Liver (tissue), 9 donors: ENCODE results near the gene IL4. TPM values are rescaled to one million over a fixed set of nuclear protein-coding genes. Genes with fewer than 3 reads are reported as not detected.
"Not testable (repeated sequence)": the region's sequence is repeated elsewhere in the genome, so short reads cannot be mapped to it uniquely, and the experiment has no call there.

ENCODE experiments used
- DNase-seq: peaks from one replicate; pipeline ENCODE4 v3.0.0-alpha.2; 2017; ENCODE audit warnings: low spot score
- H3K27ac ChIP-seq, 2 donors: one replicate each; pipeline ENCODE4 v1.7.0; 2013; ENCODE audit warnings: inconsistent platforms in 2 of 2, low read length in 2 of 2, control low read depth in 1 of 2, low read depth in 1 of 2, mild to moderate bottlenecking in 1 of 2
- H3K27me3 ChIP-seq, 4 donors: one replicate each; pipeline versions ENCODE4 v1.6.1 to v1.7.0; 2013; ENCODE audit warnings: low read length in 3 of 4, inconsistent platforms in 1 of 4, mild to moderate bottlenecking in 1 of 4, moderate library complexity in 1 of 4; ENCODE audit not compliant: control insufficient read depth in 4 of 4, insufficient read depth in 4 of 4
- H3K36me3 ChIP-seq, 4 donors: one replicate each; pipeline versions ENCODE4 v1.6.1 to v1.7.0; 2013; ENCODE audit warnings: low read length in 3 of 4, mild to moderate bottlenecking in 3 of 4, low read depth in 1 of 4, moderate library complexity in 1 of 4; ENCODE audit not compliant: control insufficient read depth in 4 of 4, insufficient read depth in 3 of 4
- H3K4me1 ChIP-seq, 4 donors: one replicate each; pipeline versions ENCODE4 v1.6.1 to v1.7.0; 2013; ENCODE audit warnings: low read length in 3 of 4, mild to moderate bottlenecking in 3 of 4, moderate library complexity in 1 of 4; ENCODE audit not compliant: control insufficient read depth in 4 of 4, insufficient read depth in 4 of 4
- H3K4me3 ChIP-seq, 3 donors: one replicate each; pipeline versions ENCODE4 v1.6.1 to v1.7.0; 2013; ENCODE audit warnings: low read length in 3 of 3, control low read depth in 1 of 3, low read depth in 1 of 3, mild to moderate bottlenecking in 1 of 3
- H3K9ac ChIP-seq, 2 donors: one replicate each; pipeline ENCODE4 v1.7.0; 2013; ENCODE audit warnings: low read length in 2 of 2, mild to moderate bottlenecking in 2 of 2, moderate library complexity in 2 of 2, control low read depth in 1 of 2, low read depth in 1 of 2
- H3K9me3 ChIP-seq, 4 donors: one replicate each; pipeline versions ENCODE4 v1.6.1 to v1.7.0; 2013; ENCODE audit warnings: low read length in 3 of 4; ENCODE audit not compliant: control insufficient read depth in 4 of 4
- EGR1 ChIP-seq, 2 donors: IDR thresholded peaks; 2 replicates each; pipeline ENCODE4 v1.6.1; 2016 to 2018; ENCODE audit warnings: antibody characterized with exemption in 2 of 2, low read depth in 2 of 2
- GABPA ChIP-seq, 2 donors: IDR thresholded peaks in 1 of 2; conservative IDR thresholded peaks in 1 of 2; 2 replicates each; pipeline ENCODE4 v1.6.1; 2016; ENCODE audit warnings: antibody characterized with exemption in 2 of 2, mild to moderate bottlenecking in 1 of 2, moderate library complexity in 1 of 2
- HNF4A ChIP-seq, 2 donors: conservative IDR thresholded peaks; 2 replicates each; pipeline ENCODE4 v1.6.1; 2016; ENCODE audit warnings: antibody characterized with exemption in 2 of 2, mild to moderate bottlenecking in 2 of 2
- HNF4G ChIP-seq: IDR thresholded peaks from 2 replicates; pipeline ENCODE4 v1.6.1; 2016; ENCODE audit warnings: antibody characterized with exemption
- JUND ChIP-seq, 2 donors: IDR thresholded peaks; 2 replicates each; pipeline ENCODE4 v1.6.1; 2016; ENCODE audit warnings: antibody characterized with exemption in 2 of 2
- NR2F2 ChIP-seq: IDR thresholded peaks from 2 replicates; pipeline ENCODE4 v1.6.1; 2016; ENCODE audit warnings: antibody characterized with exemption
- RXRA ChIP-seq, 2 donors: IDR thresholded peaks; 2 replicates each; pipeline ENCODE4 v1.6.1; 2017 to 2018; ENCODE audit warnings: antibody characterized with exemption in 2 of 2, mild to moderate bottlenecking in 1 of 2
- TAF1 ChIP-seq: conservative IDR thresholded peaks from 2 replicates; pipeline ENCODE4 v1.6.1; 2016; ENCODE audit warnings: antibody characterized with exemption, mild to moderate bottlenecking
- WGBS: extraction: QIAGEN DNeasy Blood & Tissue Kit; methylation state at CpG from one replicate; pipeline ENCODE4 v1.1.7; 2013; 5-methylcytosine and 5-hydroxymethylcytosine counted together
- polyA plus RNA-seq, 2 donors: library from polyadenylated mRNA; stranded (reverse) in 1 of 2; unstranded in 1 of 2; fragments of 200-250 nt in 1 of 2; fragments of >200 nt in 1 of 2; fragmentation: Nextera tagmentation in 1 of 2; extraction: Ambion mirVana in 1 of 2; gene quantifications; one replicate each; pipeline versions ENCODE4 v1.2.1 to v1.2.3, GENCODE V29; 2013 to 2015
- total RNA-seq, 2 donors: library from RNA; depleted of rRNA; stranded (reverse); fragments of >200 nt; gene quantifications; one replicate each; pipeline ENCODE4 v1.2.3, GENCODE V29; 2014
- TF ChIP-seq, protein P1 (sequence below): IDR thresholded peaks from 2 replicates; pipeline ENCODE4 v1.6.1; 2016; ENCODE audit warnings: antibody characterized with exemption
- TF ChIP-seq, protein P2 (sequence below): IDR thresholded peaks from 2 replicates; pipeline ENCODE4 v1.6.1; 2016; ENCODE audit warnings: antibody characterized with exemption
- TF ChIP-seq, protein P3 (sequence below): IDR thresholded peaks from 2 replicates; pipeline ENCODE4 v1.6.1; 2016; ENCODE audit warnings: antibody characterized with exemption, mild to moderate bottlenecking
- TF ChIP-seq, protein P4 (sequence below): fragments of 150-350 bp; IDR thresholded peaks from 2 replicates; pipeline ENCODE4 v1.5.1; 2017; ENCODE audit warnings: improper control_type of control experiment, low read depth, low read length; ENCODE audit not compliant: missing input control
- donor health status: healthy.
- donor health status: healthy.
- donor health status: healthy.
- donor health status: healthy.
- donor health status: healthy.

Gene IL4
- total and polyA plus RNA-seq, 4 donors: not detected

DNA sequence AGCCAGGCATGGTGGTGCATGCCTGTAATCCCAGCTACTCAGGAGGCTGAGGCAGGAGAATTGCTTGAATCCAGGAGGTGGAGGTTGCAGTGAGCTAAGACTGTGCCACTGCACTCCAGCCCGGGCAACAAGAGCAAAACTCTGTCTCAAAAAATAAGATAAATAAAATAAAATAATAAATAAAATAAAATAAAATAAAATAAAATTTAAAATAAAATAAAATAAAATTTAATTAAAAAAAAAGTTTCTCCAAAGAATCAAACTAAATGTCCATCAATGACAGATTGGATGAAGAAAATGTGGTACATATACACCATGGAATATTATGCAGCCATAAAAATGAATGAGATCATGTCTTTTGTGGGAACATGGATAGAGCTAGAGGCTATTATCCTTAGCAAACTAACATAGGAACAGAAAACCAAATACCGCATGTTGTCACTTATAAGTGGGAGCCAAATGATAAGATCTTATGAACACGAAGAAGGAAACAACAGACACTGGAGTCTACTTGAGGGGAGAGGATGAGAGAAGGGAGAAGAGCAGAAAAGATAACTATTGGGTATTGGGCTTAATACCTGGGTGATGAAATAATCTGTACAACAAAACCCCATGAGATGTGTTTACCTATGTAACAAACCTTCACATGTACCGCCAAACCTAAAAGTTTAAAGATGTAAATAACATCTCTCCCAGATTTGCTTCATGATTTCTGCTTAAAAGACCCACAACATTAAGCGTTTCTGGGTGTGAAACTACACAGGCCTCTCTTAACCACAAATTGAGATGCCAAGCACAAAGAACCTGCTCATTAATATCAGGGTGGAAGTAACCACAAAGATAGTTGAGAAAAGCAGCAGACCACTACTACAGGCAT, 18.2 kb downstream of the IL4 start:
- H3K4me3 ChIP-seq, H3K27me3 ChIP-seq, H3K4me1 ChIP-seq, H3K27ac ChIP-seq, H3K36me3 ChIP-seq, H3K9ac ChIP-seq, H3K9me3 ChIP-seq, DNase-seq: not testable (repeated sequence)
- 75% methylated on average over 5 of the region's 5 CpGs for WGBS

DNA sequence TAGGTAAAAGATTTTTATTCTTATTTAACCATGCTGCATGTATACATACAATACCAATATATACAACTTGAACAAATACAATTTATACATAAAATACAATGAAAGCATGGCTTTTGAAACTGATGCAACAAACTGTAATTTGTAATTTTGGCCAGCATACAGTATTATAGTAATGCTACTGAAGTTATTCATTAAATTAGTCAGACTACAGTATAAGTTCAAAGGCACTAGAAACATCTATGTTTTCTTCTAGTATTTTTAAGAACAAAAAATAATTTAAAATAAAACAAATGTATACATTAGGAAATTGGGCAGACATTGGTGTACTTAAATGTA, 18.8 kb downstream of the IL4 start:
- Histone ChIP-seq H3K4me1 (no peaks in the 10 kb centered on the region), H3K27ac (no peak overlapping the region), H3K9ac (no peak overlapping the region), H3K9me3 (no peaks in the 10 kb centered on the region), H3K4me3 (no peak overlapping the region), H3K27me3 (no peaks in the 10 kb centered on the region), H3K36me3 (no peaks in the 10 kb centered on the region)
- DNase-seq: no peak
- TF ChIP-seq, protein P1, sequence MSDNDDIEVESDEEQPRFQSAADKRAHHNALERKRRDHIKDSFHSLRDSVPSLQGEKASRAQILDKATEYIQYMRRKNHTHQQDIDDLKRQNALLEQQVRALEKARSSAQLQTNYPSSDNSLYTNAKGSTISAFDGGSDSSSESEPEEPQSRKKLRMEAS: no peak
- TF ChIP-seq HNF4G: no peak

DNA sequence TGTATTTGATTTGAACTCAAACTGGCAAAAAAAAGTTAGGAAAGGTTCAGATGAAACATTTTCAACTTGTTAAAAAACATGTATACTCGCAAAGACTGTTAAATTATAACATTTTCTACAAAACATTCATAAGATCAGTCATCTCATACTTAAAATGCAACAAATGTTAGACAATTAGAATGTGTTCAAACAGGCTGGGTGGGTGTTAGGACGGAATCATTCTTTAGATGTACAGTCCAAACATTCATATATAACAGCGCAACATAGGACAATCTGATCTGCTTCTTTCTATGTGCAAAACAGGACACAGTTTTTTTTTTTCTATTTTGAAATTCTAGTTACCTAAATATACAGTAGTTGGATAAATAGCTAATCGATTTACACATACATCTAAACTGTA, 22.2 kb downstream of the IL4 start:
- no peak for DNase-seq
- Histone ChIP-seq H3K36me3 (no peaks in the 10 kb centered on the region), H3K9ac (no peak overlapping the region), H3K4me3 (no peak overlapping the region), H3K9me3 (no peaks in the 10 kb centered on the region), H3K27ac (no peak overlapping the region), H3K4me1 (no peaks in the 10 kb centered on the region), H3K27me3 (no peaks in the 10 kb centered on the region)
- WGBS: 95% methylated on average over 4 of the region's 4 CpGs
- TF ChIP-seq, protein P1: no peak
- TF ChIP-seq HNF4A (conservative IDR thresholded peaks at IDR 0.05) (no peak), RXRA (IDR thresholded peaks at IDR 0.05) (no peak), NR2F2 (no peak), JUND (IDR thresholded peaks at IDR 0.05) (no peak), TAF1 (no peak), GABPA (IDR thresholded peaks at IDR 0.05 in 1 of 2, conservative IDR thresholded peaks at IDR 0.05 in 1 of 2) (no peak), EGR1 (IDR thresholded peaks at IDR 0.05; ENCODE audit: low read depth in 2 of 2) (no peak), HNF4G (no peak)
- TF ChIP-seq, protein P2, sequence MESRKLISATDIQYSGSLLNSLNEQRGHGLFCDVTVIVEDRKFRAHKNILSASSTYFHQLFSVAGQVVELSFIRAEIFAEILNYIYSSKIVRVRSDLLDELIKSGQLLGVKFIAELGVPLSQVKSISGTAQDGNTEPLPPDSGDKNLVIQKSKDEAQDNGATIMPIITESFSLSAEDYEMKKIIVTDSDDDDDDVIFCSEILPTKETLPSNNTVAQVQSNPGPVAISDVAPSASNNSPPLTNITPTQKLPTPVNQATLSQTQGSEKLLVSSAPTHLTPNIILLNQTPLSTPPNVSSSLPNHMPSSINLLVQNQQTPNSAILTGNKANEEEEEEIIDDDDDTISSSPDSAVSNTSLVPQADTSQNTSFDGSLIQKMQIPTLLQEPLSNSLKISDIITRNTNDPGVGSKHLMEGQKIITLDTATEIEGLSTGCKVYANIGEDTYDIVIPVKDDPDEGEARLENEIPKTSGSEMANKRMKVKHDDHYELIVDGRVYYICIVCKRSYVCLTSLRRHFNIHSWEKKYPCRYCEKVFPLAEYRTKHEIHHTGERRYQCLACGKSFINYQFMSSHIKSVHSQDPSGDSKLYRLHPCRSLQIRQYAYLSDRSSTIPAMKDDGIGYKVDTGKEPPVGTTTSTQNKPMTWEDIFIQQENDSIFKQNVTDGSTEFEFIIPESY: no peak
- TF ChIP-seq, protein P3, sequence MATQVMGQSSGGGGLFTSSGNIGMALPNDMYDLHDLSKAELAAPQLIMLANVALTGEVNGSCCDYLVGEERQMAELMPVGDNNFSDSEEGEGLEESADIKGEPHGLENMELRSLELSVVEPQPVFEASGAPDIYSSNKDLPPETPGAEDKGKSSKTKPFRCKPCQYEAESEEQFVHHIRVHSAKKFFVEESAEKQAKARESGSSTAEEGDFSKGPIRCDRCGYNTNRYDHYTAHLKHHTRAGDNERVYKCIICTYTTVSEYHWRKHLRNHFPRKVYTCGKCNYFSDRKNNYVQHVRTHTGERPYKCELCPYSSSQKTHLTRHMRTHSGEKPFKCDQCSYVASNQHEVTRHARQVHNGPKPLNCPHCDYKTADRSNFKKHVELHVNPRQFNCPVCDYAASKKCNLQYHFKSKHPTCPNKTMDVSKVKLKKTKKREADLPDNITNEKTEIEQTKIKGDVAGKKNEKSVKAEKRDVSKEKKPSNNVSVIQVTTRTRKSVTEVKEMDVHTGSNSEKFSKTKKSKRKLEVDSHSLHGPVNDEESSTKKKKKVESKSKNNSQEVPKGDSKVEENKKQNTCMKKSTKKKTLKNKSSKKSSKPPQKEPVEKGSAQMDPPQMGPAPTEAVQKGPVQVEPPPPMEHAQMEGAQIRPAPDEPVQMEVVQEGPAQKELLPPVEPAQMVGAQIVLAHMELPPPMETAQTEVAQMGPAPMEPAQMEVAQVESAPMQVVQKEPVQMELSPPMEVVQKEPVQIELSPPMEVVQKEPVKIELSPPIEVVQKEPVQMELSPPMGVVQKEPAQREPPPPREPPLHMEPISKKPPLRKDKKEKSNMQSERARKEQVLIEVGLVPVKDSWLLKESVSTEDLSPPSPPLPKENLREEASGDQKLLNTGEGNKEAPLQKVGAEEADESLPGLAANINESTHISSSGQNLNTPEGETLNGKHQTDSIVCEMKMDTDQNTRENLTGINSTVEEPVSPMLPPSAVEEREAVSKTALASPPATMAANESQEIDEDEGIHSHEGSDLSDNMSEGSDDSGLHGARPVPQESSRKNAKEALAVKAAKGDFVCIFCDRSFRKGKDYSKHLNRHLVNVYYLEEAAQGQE: no peak
- TF ChIP-seq, protein P4, sequence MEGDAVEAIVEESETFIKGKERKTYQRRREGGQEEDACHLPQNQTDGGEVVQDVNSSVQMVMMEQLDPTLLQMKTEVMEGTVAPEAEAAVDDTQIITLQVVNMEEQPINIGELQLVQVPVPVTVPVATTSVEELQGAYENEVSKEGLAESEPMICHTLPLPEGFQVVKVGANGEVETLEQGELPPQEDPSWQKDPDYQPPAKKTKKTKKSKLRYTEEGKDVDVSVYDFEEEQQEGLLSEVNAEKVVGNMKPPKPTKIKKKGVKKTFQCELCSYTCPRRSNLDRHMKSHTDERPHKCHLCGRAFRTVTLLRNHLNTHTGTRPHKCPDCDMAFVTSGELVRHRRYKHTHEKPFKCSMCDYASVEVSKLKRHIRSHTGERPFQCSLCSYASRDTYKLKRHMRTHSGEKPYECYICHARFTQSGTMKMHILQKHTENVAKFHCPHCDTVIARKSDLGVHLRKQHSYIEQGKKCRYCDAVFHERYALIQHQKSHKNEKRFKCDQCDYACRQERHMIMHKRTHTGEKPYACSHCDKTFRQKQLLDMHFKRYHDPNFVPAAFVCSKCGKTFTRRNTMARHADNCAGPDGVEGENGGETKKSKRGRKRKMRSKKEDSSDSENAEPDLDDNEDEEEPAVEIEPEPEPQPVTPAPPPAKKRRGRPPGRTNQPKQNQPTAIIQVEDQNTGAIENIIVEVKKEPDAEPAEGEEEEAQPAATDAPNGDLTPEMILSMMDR: no peak
